A673 (cell line): Measurements from ENCODE around the gene GSX2. TPM values are rescaled to one million over a fixed set of nuclear protein-coding genes. Genes with fewer than 3 reads are reported as not detected.

Experiments
- BruUV-seq: library from RNA; stranded (reverse); fragments of 400-500 nt; replicated peaks from 2 replicates; lab custom pipeline; 2021; lab: Mats Ljungman, UMichigan
- CTCF ChIA-PET: fragments of 300-600 bp; sonication (Branson Sonifier 250); formaldehyde crosslinking; loops from one replicate; lab custom pipeline; 2022; ENCODE audit warnings: antibody characterized with exemption; lab: Charles Lee
- POLR2A ChIA-PET: fragments of 300-600 bp; sonication (Branson Sonifier 250); formaldehyde crosslinking; loops from one replicate; lab custom pipeline; 2022; ENCODE audit warnings: antibody characterized with exemption; ENCODE audit not compliant: low non-redundant PET; lab: Charles Lee
- DNase-seq: peaks from one replicate; pipeline ENCODE4 v3.0.0-alpha.2; 2015; ENCODE audit warnings: low spot score
- H3K27ac ChIP-seq: fragments of 200-600 bp; sonication (generic); 2 replicates; pipeline ENCODE4 v1.5.1; 2016; ENCODE audit warnings: mixed run types, low read depth, mild to moderate bottlenecking, mixed read lengths, antibody characterized with exemption, low read length; ENCODE audit not compliant: poor library complexity, severe bottlenecking
- H3K27me3 ChIP-seq: fragments of 200-600 bp; sonication (generic); replicated peaks from 2 replicates; pipeline ENCODE4 v1.6.1; 2017; ENCODE audit warnings: mixed run types, low read depth, mild to moderate bottlenecking, mixed read lengths, antibody characterized with exemption, low read length; ENCODE audit not compliant: insufficient read depth, poor library complexity
- H3K36me3 ChIP-seq: fragments of 200-600 bp; sonication (generic); 2 replicates; pipeline ENCODE4 v1.6.1; 2016; ENCODE audit warnings: mixed run types, mild to moderate bottlenecking, mixed read lengths, antibody characterized with exemption, low read length; ENCODE audit not compliant: insufficient read depth, poor library complexity, severe bottlenecking
- H3K4me1 ChIP-seq: fragments of 200-600 bp; sonication (generic); 2 replicates; pipeline ENCODE4 v1.6.1; 2017; ENCODE audit warnings: mixed run types, mild to moderate bottlenecking, mixed read lengths, antibody characterized with exemption, low read length; ENCODE audit not compliant: insufficient read depth, poor library complexity, severe bottlenecking
- H3K4me3 ChIP-seq: fragments of 200-600 bp; sonication (generic); 2 replicates; pipeline ENCODE4 v1.5.1; 2016; ENCODE audit warnings: low read depth, mixed run types, mild to moderate bottlenecking, mixed read lengths, low read length; ENCODE audit not compliant: poor library complexity, severe bottlenecking
- H3K9me3 ChIP-seq: fragments of 200-600 bp; sonication (generic); 2 replicates; pipeline ENCODE4 v1.6.1; 2016; ENCODE audit warnings: mixed run types, low read depth, mild to moderate bottlenecking, mixed read lengths, antibody characterized with exemption, low read length; ENCODE audit not compliant: poor library complexity, severe bottlenecking
- EZH2 ChIP-seq: fragments of 200-600 bp; sonication (generic); IDR thresholded peaks from 2 replicates; pipeline ENCODE4 v1.6.1; 2017; ENCODE audit warnings: borderline replicate concordance, low read depth, mild to moderate bottlenecking, mixed read lengths, antibody characterized with exemption, low read length; ENCODE audit not compliant: poor library complexity, severe bottlenecking
- intact Hi-C: fragments of 100-400 bp; cut with micrococcal nuclease; formaldehyde crosslinking; loops from one replicate; pipeline ENCODE4 v1.10.0; 2022; ENCODE audit not compliant: unreplicated experiment
- total RNA-seq: library from RNA; stranded (reverse); gene quantifications from 2 replicates; pipeline ENCODE4 v1.2.3, GENCODE V29; 2021
- TF ChIP-seq, protein P1 (sequence below): fragments of 300-800, 200-600 bp; sonication (generic); conservative IDR thresholded peaks from 2 replicates; pipeline ENCODE4 v1.5.1; 2017; ENCODE audit warnings: low read depth, mild to moderate bottlenecking, antibody characterized with exemption, low read length, moderate library complexity, mixed read lengths

Gene GSX2
- total RNA-seq, 1 experiment from 2014 or later, result not detected

DNA sequence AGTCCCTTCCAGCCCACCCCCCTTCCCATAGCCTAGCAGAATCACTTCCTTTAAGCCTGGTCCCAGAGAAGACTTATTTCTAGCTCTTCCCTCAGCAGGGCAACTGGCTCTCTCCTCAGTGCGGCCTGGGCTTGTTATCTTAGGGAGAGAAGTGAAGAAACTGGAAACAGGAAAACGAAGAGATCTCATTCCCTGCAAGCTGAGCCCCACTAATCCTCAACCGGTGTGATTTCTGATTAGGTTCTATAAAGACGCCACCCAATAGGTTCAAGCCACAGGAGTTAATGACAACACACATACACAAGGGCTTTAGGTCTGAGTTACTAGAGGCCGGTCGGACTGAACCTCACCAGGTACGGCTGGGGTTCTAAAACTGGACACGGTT lies 3.2 kb downstream of the GSX2 start:
- H3K4me1 ChIP-seq, result no peaks in the 10 kb centered on the region
- DNase-seq, result no peak
- ChIA-PET POLR2A (no interaction called here), CTCF (no interaction called here)
- no peaks in the 10 kb centered on the region for H3K9me3 ChIP-seq
- no peak overlapping the region for H3K27ac ChIP-seq
- TF ChIP-seq EZH2, result no peak
- TF ChIP-seq, protein P1, sequence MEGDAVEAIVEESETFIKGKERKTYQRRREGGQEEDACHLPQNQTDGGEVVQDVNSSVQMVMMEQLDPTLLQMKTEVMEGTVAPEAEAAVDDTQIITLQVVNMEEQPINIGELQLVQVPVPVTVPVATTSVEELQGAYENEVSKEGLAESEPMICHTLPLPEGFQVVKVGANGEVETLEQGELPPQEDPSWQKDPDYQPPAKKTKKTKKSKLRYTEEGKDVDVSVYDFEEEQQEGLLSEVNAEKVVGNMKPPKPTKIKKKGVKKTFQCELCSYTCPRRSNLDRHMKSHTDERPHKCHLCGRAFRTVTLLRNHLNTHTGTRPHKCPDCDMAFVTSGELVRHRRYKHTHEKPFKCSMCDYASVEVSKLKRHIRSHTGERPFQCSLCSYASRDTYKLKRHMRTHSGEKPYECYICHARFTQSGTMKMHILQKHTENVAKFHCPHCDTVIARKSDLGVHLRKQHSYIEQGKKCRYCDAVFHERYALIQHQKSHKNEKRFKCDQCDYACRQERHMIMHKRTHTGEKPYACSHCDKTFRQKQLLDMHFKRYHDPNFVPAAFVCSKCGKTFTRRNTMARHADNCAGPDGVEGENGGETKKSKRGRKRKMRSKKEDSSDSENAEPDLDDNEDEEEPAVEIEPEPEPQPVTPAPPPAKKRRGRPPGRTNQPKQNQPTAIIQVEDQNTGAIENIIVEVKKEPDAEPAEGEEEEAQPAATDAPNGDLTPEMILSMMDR, result no peak
- no peaks in the 10 kb centered on the region for H3K36me3 ChIP-seq
- intact Hi-C loops, result no loop called here
- BruUV-seq, result no TSS peak
- H3K4me3 ChIP-seq, result no peak overlapping the region
- H3K27me3 ChIP-seq, result peaks cover 75% of the 10 kb centered on the region

DNA sequence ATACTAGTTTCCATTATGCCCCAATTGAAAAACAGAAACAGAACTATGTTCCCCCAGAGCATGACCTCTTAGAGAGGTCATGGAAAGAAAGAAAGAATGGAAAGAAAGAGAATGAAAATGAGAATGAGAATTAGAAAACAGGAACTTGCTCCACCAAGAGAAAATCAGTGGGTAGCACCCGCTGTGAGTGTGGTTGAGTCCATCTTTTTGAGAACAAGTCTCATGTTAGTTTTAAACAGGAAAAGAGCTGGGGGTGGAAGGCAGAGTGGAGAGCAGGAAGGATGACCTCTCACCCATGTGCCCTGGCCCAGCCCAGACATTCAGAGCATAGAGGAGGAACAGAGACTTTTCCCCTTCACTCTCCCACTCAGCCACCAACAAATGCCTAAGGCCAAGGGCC lies 4.9 kb downstream of the GSX2 start:
- H3K4me1 ChIP-seq, result no peaks in the 10 kb centered on the region
- H3K36me3 ChIP-seq, result no peaks in the 10 kb centered on the region
- CTCF ChIA-PET, result no interaction called here
- DNase-seq, result no peak
- no peak for TF ChIP-seq EZH2
- TF ChIP-seq, protein P1, result no peak
- no peak overlapping the region for H3K27ac ChIP-seq
- H3K9me3 ChIP-seq, result no peaks in the 10 kb centered on the region
- intact Hi-C loops, result no loop called here
- no TSS peak for BruUV-seq
- peaks cover 58% of the 10 kb centered on the region for H3K27me3 ChIP-seq
- no peak overlapping the region for H3K4me3 ChIP-seq
- POLR2A ChIA-PET, result no interaction called here

DNA sequence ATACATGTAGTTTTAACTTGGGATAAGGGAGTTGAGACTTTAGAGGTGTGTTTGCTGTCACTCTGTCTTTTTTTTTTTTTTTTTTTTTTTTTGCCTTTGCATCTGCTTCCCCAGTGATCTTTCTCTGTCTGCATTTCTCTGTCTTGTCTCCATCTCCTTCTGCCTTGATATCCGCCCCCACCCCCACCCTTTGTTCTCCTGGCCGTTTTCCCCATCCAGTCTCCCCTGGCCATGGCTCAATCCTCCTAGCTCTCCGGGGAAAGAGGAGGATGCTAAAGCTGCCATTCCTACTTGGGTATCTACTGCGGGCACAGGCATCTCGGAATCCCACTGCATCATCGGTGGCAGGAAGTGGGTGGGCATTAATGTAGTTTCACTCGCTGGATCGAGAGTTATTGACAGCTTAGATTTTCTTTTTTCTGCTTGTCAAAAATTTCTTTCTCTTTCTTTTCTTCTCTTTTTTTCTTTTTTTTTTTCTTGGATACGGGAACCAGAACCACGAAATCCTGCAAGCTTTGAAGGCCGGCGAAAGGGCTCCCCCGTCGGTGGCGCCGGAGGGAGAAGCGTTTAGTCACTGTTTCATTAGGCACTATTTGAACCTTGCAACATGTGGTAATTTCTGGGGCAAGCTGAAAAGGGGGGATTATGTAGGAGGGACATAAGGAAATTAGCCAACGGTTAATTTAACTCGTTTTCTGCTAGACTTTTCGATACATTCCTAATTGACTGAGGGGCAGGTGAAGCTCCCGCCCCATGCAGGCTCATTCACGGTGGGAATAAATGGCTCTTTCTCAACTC lies 8.2 kb downstream of the GSX2 start:
- intact Hi-C loops, result no loop called here
- DNase-seq, result no peak
- POLR2A ChIA-PET, result no interaction called here
- H3K4me3 ChIP-seq, result no peak overlapping the region
- H3K9me3 ChIP-seq, result no peaks in the 10 kb centered on the region
- H3K36me3 ChIP-seq, result no peaks in the 10 kb centered on the region
- no peaks in the 10 kb centered on the region for H3K4me1 ChIP-seq
- peaks cover 28% of the 10 kb centered on the region for H3K27me3 ChIP-seq
- H3K27ac ChIP-seq, result no peak overlapping the region
- TF ChIP-seq, protein P1, result no peak
- no peak for TF ChIP-seq EZH2
- CTCF ChIA-PET, result no interaction called here
- no TSS peak for BruUV-seq
